Measurements from ENCODE around the gene DOHH.

- TF ChIP-seq CTCF (conservative IDR thresholded peaks at IDR 0.05; ENCODE audit: low read depth in 2 of 2) (no peak), CREB1 (CRISPR knock-in tag; IDR thresholded peaks at IDR 0.05; ENCODE audit: low read depth) (no peak), EZH2 (IDR thresholded peaks at IDR 0.05; ENCODE audit: low read depth, unreplicated experiment) (no peak), JUNB (IDR thresholded peaks at IDR 0.05; ENCODE audit: unreplicated experiment) (no peak), POLR2AphosphoS5 (IDR thresholded peaks at IDR 0.05; ENCODE audit: low read depth) (no peak), NANOG (IDR thresholded peaks at IDR 0.05; ENCODE audit: borderline replicate concordance) (no peak), EZH2phosphoT487 (IDR thresholded peaks at IDR 0.05; ENCODE audit: unreplicated experiment) (no peak), ZNF114 (CRISPR knock-in tag; IDR thresholded peaks at IDR 0.05) (no peak), ETS1 (IDR thresholded peaks at IDR 0.05) (no peak), REST (IDR thresholded peaks at IDR 0.05; ENCODE audit: unreplicated experiment) (no peak), ZNF331 (CRISPR knock-in tag; IDR thresholded peaks at IDR 0.05; ENCODE audit: low read depth) (no peak), ZNF462 (CRISPR knock-in tag; IDR thresholded peaks at IDR 0.05) (no peak)
These were observed 8.5 kb upstream of the DOHH start for GRCh38 chr19:3508771-3509535.
